IMR-90 (cell line): ENCODE data around the gene GNB5. TPM values are rescaled to one million over a fixed set of nuclear protein-coding genes. Genes with fewer than 3 reads are reported as not detected.

Source experiments
- ATAC-seq: fragments of 200-7000 bp; cut with Tn5 transposase; 2 replicates; pipeline ENCODE4 v1.9.1; 2020; ENCODE audit warnings: low read depth, mild to moderate bottlenecking, moderate library complexity
- BruUV-seq: library from RNA; stranded (reverse); fragments of 400-500 nt; replicated peaks from 2 replicates; lab custom pipeline; 2021; lab: Mats Ljungman, UMichigan
- CTCF ChIA-PET: fragments of 300-600 bp; formaldehyde crosslinking; extraction: SDS; loops from one replicate; lab custom pipeline; 2021; ENCODE audit warnings: antibody characterized with exemption; lab: Yijun Ruan, JAX
- POLR2A ChIA-PET: fragments of 300-600 bp; sonication (Branson Sonifier 250); formaldehyde crosslinking; loops from one replicate; lab custom pipeline; 2022; ENCODE audit warnings: antibody characterized with exemption; ENCODE audit not compliant: unreplicated experiment; lab: Charles Lee
- DNase-seq: peaks from one replicate; pipeline ENCODE4 v3.0.0; 2013
- H2AFZ ChIP-seq: replicated peaks from 2 replicates; pipeline ENCODE3; 2013; ENCODE audit warnings: low read length, mild to moderate bottlenecking; ENCODE audit not compliant: poor library complexity
- H2AK5ac ChIP-seq: 2 replicates; pipeline ENCODE4 v1.6.1; 2013; ENCODE audit warnings: low read depth, low read length, inconsistent platforms
- H2AK9ac ChIP-seq: replicated peaks from 2 replicates; pipeline ENCODE3; 2013; ENCODE audit warnings: mild to moderate bottlenecking, low read depth, low read length, moderate library complexity; ENCODE audit not compliant: poor library complexity
- H2BK120ac ChIP-seq: 2 replicates; pipeline ENCODE4 v1.6.1; 2013; ENCODE audit warnings: low read depth, low read length, inconsistent platforms
- H2BK15ac ChIP-seq: 3 replicates; pipeline ENCODE4 v1.6.1; 2013; ENCODE audit warnings: low read depth, low read length, inconsistent platforms
- H2BK20ac ChIP-seq: 2 replicates; pipeline ENCODE4 v1.6.1; 2013; ENCODE audit warnings: low read depth, mild to moderate bottlenecking, inconsistent platforms, low read length, moderate library complexity
- H2BK5ac ChIP-seq: 2 replicates; pipeline ENCODE4 v1.6.1; 2013; ENCODE audit warnings: mild to moderate bottlenecking, low read depth, low read length, inconsistent platforms; ENCODE audit not compliant: poor library complexity, severe bottlenecking
- H3K14ac ChIP-seq: replicated peaks from 2 replicates; pipeline ENCODE4 v1.6.1; 2013; ENCODE audit warnings: low read depth, low read length, inconsistent platforms
- H3K18ac ChIP-seq: 2 replicates; pipeline ENCODE4 v1.6.1; 2013; ENCODE audit warnings: low read depth, low read length, control low read depth
- H3K23ac ChIP-seq: 2 replicates; pipeline ENCODE4 v1.6.1; 2013; ENCODE audit warnings: low read depth, low read length, inconsistent platforms
- H3K27ac ChIP-seq: 2 replicates; pipeline ENCODE4 v1.5.1; 2013; ENCODE audit warnings: mild to moderate bottlenecking, control low read depth, low read length; ENCODE audit not compliant: insufficient read depth
- H3K27me3 ChIP-seq: 2 replicates; pipeline ENCODE4 v1.6.1; 2013; ENCODE audit warnings: low read length; ENCODE audit not compliant: control insufficient read depth, insufficient read depth
- H3K36me3 ChIP-seq: 2 replicates; pipeline ENCODE4 v1.6.1; 2013; ENCODE audit warnings: low read length, mixed read lengths; ENCODE audit not compliant: control insufficient read depth, insufficient read depth
- H3K4ac ChIP-seq: 2 replicates; pipeline ENCODE4 v1.6.1; 2013; ENCODE audit warnings: low read depth, low read length, inconsistent platforms
- H3K4me1 ChIP-seq: 2 replicates; pipeline ENCODE4 v1.6.1; 2013; ENCODE audit warnings: low read length, mixed read lengths; ENCODE audit not compliant: control insufficient read depth, insufficient read depth
- H3K4me2 ChIP-seq: 2 replicates; pipeline ENCODE4 v1.6.1; 2013; ENCODE audit warnings: low read depth, mild to moderate bottlenecking, control low read depth, low read length, moderate library complexity
- H3K4me3 ChIP-seq: 2 replicates; pipeline ENCODE4 v1.5.1; 2013; ENCODE audit warnings: low read depth, mild to moderate bottlenecking, control low read depth, low read length, moderate library complexity; ENCODE audit not compliant: insufficient read depth
- H3K56ac ChIP-seq: 2 replicates; pipeline ENCODE4 v1.6.1; 2013; ENCODE audit warnings: low read length, inconsistent platforms; ENCODE audit not compliant: insufficient read depth; ENCODE audit errors: extremely low read depth
- H3K79me1 ChIP-seq, 2 experiments: 2 replicates each; pipeline ENCODE4 v1.6.1; 2013; ENCODE audit warnings: low read length in 2 of 2, inconsistent platforms in 1 of 2, low read depth in 1 of 2
- H3K9ac ChIP-seq: 2 replicates; pipeline ENCODE4 v1.6.1; 2013; ENCODE audit warnings: low read depth, low read length, control low read depth
- H3K9me1 ChIP-seq: 2 replicates; pipeline ENCODE4 v1.6.1; 2013; ENCODE audit warnings: low read length, inconsistent platforms; ENCODE audit not compliant: insufficient read depth
- H3K9me3 ChIP-seq: 2 replicates; pipeline ENCODE4 v1.6.1; 2013; ENCODE audit warnings: low read length; ENCODE audit not compliant: control insufficient read depth, insufficient read depth
- H4K20me1 ChIP-seq: 2 replicates; pipeline ENCODE4 v1.6.1; 2013; ENCODE audit warnings: low read length, inconsistent platforms; ENCODE audit not compliant: insufficient read depth
- H4K5ac ChIP-seq: 2 replicates; pipeline ENCODE4 v1.6.1; 2013; ENCODE audit warnings: mild to moderate bottlenecking, low read depth, low read length, control low read depth
- H4K8ac ChIP-seq, 2 experiments: 2 replicates each; pipeline ENCODE4 v1.6.1; 2013; ENCODE audit warnings: low read depth in 2 of 2, low read length in 2 of 2, control low read depth in 1 of 2, inconsistent platforms in 1 of 2
- H4K91ac ChIP-seq: 2 replicates; pipeline ENCODE4 v1.6.1; 2013; ENCODE audit warnings: low read depth, low read length, inconsistent platforms; ENCODE audit not compliant: insufficient read depth
- BHLHE40 ChIP-seq: fragments of 150-350 bp; IDR thresholded peaks from 2 replicates; pipeline ENCODE4 v1.6.1; 2016; ENCODE audit warnings: mild to moderate bottlenecking, low read depth, low read length
- CEBPB ChIP-seq: IDR thresholded peaks from 2 replicates; pipeline ENCODE4 v1.6.1; 2012; ENCODE audit warnings: low read depth, low read length, improper control_type of control experiment
- WGBS, 2 experiments: methylation state at CpG; one replicate each; pipeline versions ENCODE4 v1.1.5 to v1.1.7; 2013; ENCODE audit warnings: missing lambda C conversion rate in 2 of 2; ENCODE audit not compliant: insufficient read length in 1 of 2; ENCODE audit errors: extremely low coverage in 2 of 2; 5-methylcytosine and 5-hydroxymethylcytosine counted together
- dilution Hi-C: fragments of 300-500 bp; cut with HindIII; formaldehyde crosslinking; loops from one replicate; pipeline ENCODE4 v1.14.3; 2018; ENCODE audit warnings: low sequenced_read_pairs; ENCODE audit not compliant: unreplicated experiment
- in situ Hi-C: fragments of 300-500 bp; cut with MboI; formaldehyde crosslinking; loops from 3 replicates; pipeline ENCODE4 v1.14.3; 2019; ENCODE audit warnings: low sequenced_read_pairs, inconsistent platforms, mixed read lengths
- intact Hi-C: fragments of 100-400 bp; cut with micrococcal nuclease; formaldehyde crosslinking; loops from 2 replicates; pipeline ENCODE4 v1.10.0; 2022
- polyA plus RNA-seq, 3 experiments: library from polyadenylated mRNA; depleted of rRNA; stranded (reverse); fragments of >200 nt; gene quantifications; 2 replicates each; pipeline ENCODE4 v1.2.3, GENCODE V29; 2012; ENCODE audit warnings: low replicate concordance in 1 of 3
- total RNA-seq: library from RNA; depleted of rRNA; stranded (reverse); fragments of >200 nt; gene quantifications from 2 replicates; pipeline ENCODE4 v1.2.3, GENCODE V29; 2012

Gene GNB5
- total and polyA plus RNA-seq, 2 of the 4 experiments (the other 2 are of a cell fraction), result 27.7 to 33.2 TPM

GRCh38 chr15:52107238-52107637 is 84.0 kb downstream of the GNB5 start:
- Histone ChIP-seq H3K4me1 (peaks cover 6% of the 10 kb centered on the region), H3K4me2 (no peak overlapping the region), H3K9me1 (peaks cover 6% of the 10 kb centered on the region), H3K9me3 (no peaks in the 10 kb centered on the region), H3K27me3 (peaks cover 22% of the 10 kb centered on the region), H3K14ac (no peak overlapping the region), H3K27ac (no peak overlapping the region), H3K18ac (no peak overlapping the region), H2BK5ac (no peak overlapping the region), H2BK20ac (no peak overlapping the region), H4K8ac (no peak overlapping the region), H3K36me3 (no peaks in the 10 kb centered on the region), H4K5ac (no peak overlapping the region), H3K23ac (no peak overlapping the region), H2AK9ac (no peak overlapping the region), H2BK15ac (no peak overlapping the region), H3K9ac (no peak overlapping the region), H3K4ac (no peak overlapping the region), H2AFZ (no peak overlapping the region), H3K4me3 (no peak overlapping the region), H2BK120ac (no peak overlapping the region), H3K56ac (no peak overlapping the region), H3K79me1 (no peaks in the 10 kb centered on the region), H2AK5ac (no peak overlapping the region), H4K91ac (no peak overlapping the region), H4K20me1 (no peaks in the 10 kb centered on the region)
- DNase-seq (no peak), ATAC-seq (no peak)
- intact Hi-C loops (no loop called here), in situ Hi-C loops (no loop called here), dilution Hi-C loops (no loop called here)
- POLR2A ChIA-PET, result no interaction called here
- CTCF ChIA-PET, result interaction anchor here (1.1 kb wide), 1 partner anchor 101 kb away, joined by 3 read pairs; no protein-coding TSS in a partner anchor
- no TSS peak for BruUV-seq
- WGBS, 2 experiments, result no CpG with 5 or more reads among the region's 6 CpGs
- TF ChIP-seq CEBPB, result no peak
- TF ChIP-seq BHLHE40, result no peak
